H9 (cell line): ENCODE data around the gene KRT12. TPM values are rescaled to one million over a fixed set of nuclear protein-coding genes. Genes with fewer than 3 reads are reported as not detected.

Experiments used
- DNase-seq: peaks from one replicate; pipeline ENCODE4 v3.0.0-alpha.2; 2017
- H2AFZ ChIP-seq: one replicate; pipeline ENCODE4 v1.6.1; 2013; ENCODE audit warnings: mild to moderate bottlenecking, low read length, control low read depth, moderate library complexity
- H2AK5ac ChIP-seq: 2 replicates; pipeline ENCODE4 v1.6.1; 2013; ENCODE audit warnings: low read length, control low read depth, mixed read lengths; ENCODE audit not compliant: insufficient read length
- H2BK120ac ChIP-seq: one replicate; pipeline ENCODE4 v1.6.1; 2013; ENCODE audit warnings: low read depth, mild to moderate bottlenecking, low read length, control low read depth, inconsistent platforms; ENCODE audit not compliant: poor library complexity, severe bottlenecking
- H2BK12ac ChIP-seq: 2 replicates; pipeline ENCODE4 v1.6.1; 2013; ENCODE audit warnings: low read length, control low read depth, mixed read lengths, low read depth; ENCODE audit not compliant: insufficient read length
- H2BK15ac ChIP-seq: 2 replicates; pipeline ENCODE4 v1.6.1; 2013; ENCODE audit warnings: low read depth, low read length, control low read depth
- H2BK20ac ChIP-seq: one replicate; pipeline ENCODE4 v1.6.1; 2013; ENCODE audit warnings: low read depth, mild to moderate bottlenecking, low read length, control low read depth, inconsistent platforms; ENCODE audit not compliant: poor library complexity, severe bottlenecking
- H2BK5ac ChIP-seq: 2 replicates; pipeline ENCODE4 v1.6.1; 2013; ENCODE audit warnings: low read length, control low read depth, mixed read lengths; ENCODE audit not compliant: insufficient read length
- H3K14ac ChIP-seq: 2 replicates; pipeline ENCODE4 v1.6.1; 2013; ENCODE audit warnings: low read length, control low read depth; ENCODE audit not compliant: insufficient read depth
- H3K18ac ChIP-seq: 2 replicates; pipeline ENCODE4 v1.6.1; 2013; ENCODE audit warnings: low read depth, mild to moderate bottlenecking, mixed read lengths, low read length, control low read depth; ENCODE audit not compliant: insufficient read length
- H3K23ac ChIP-seq: 2 replicates; pipeline ENCODE4 v1.6.1; 2013; ENCODE audit warnings: low read length, control low read depth, mixed read lengths, low read depth; ENCODE audit not compliant: insufficient read length
- H3K23me2 ChIP-seq: 2 replicates; pipeline ENCODE4 v1.6.1; 2013; ENCODE audit warnings: low read depth, mild to moderate bottlenecking, mixed read lengths, low read length, control low read depth; ENCODE audit not compliant: insufficient read length, poor library complexity, severe bottlenecking
- H3K27ac ChIP-seq: 2 replicates; pipeline ENCODE4 v1.5.1; 2013; ENCODE audit warnings: low read length, control low read depth, mixed read lengths, low read depth; ENCODE audit not compliant: insufficient read length
- H3K27me3 ChIP-seq: 2 replicates; pipeline ENCODE4 v1.6.1; 2013; ENCODE audit warnings: low read length, control low read depth, inconsistent platforms; ENCODE audit not compliant: insufficient read depth
- H3K4ac ChIP-seq: 2 replicates; pipeline ENCODE4 v1.6.1; 2013; ENCODE audit warnings: low read depth, mild to moderate bottlenecking, control low read depth, inconsistent platforms, low read length, moderate library complexity
- H3K4me1 ChIP-seq: 2 replicates; pipeline ENCODE4 v1.6.1; 2013; ENCODE audit warnings: low read length, control low read depth, inconsistent platforms; ENCODE audit not compliant: insufficient read depth
- H3K4me2 ChIP-seq: 2 replicates; pipeline ENCODE4 v1.6.1; 2013; ENCODE audit warnings: low read length, control low read depth, mixed read lengths; ENCODE audit not compliant: insufficient read length, insufficient read depth
- H3K56ac ChIP-seq: 2 replicates; pipeline ENCODE4 v1.6.1; 2013; ENCODE audit warnings: low read depth, mild to moderate bottlenecking, mixed read lengths, low read length, control low read depth; ENCODE audit not compliant: insufficient read length
- H3K79me1 ChIP-seq: 2 replicates; pipeline ENCODE4 v1.6.1; 2013; ENCODE audit warnings: low read depth, mild to moderate bottlenecking, moderate library complexity, low read length, control low read depth, inconsistent platforms; ENCODE audit not compliant: insufficient read depth, poor library complexity, severe bottlenecking
- H3K79me2 ChIP-seq: 2 replicates; pipeline ENCODE4 v1.6.1; 2013; ENCODE audit warnings: low read length, control low read depth, inconsistent platforms; ENCODE audit not compliant: insufficient read depth
- H3K9ac ChIP-seq: 2 replicates; pipeline ENCODE4 v1.6.1; 2013; ENCODE audit warnings: low read length, control low read depth, mixed read lengths; ENCODE audit not compliant: insufficient read length; ENCODE audit errors: extremely low read depth
- H3K9me3 ChIP-seq: one replicate; pipeline ENCODE4 v1.6.1; 2013; ENCODE audit warnings: low read depth, low read length, inconsistent platforms; ENCODE audit not compliant: control insufficient read depth
- H3T11ph ChIP-seq: one replicate; pipeline ENCODE4 v1.6.1; 2013; ENCODE audit warnings: mild to moderate bottlenecking, low read length, control low read depth, inconsistent platforms
- H4K20me1 ChIP-seq: one replicate; pipeline ENCODE4 v1.6.1; 2013; ENCODE audit not compliant: control insufficient read depth, insufficient read length, insufficient read depth
- H4K5ac ChIP-seq: 2 replicates; pipeline ENCODE4 v1.6.1; 2013; ENCODE audit warnings: low read depth, mild to moderate bottlenecking, mixed read lengths, low read length, control low read depth; ENCODE audit not compliant: insufficient read length
- H4K8ac ChIP-seq: replicated peaks from 2 replicates; pipeline ENCODE4 v1.6.1; 2013; ENCODE audit warnings: low read length, control low read depth, mixed read lengths, low read depth; ENCODE audit not compliant: insufficient read length
- H4K91ac ChIP-seq: 2 replicates; pipeline ENCODE4 v1.6.1; 2013; ENCODE audit warnings: low read depth, mild to moderate bottlenecking, moderate library complexity, mixed read lengths, low read length, control low read depth; ENCODE audit not compliant: insufficient read length
- H3K27ac Mint-ChIP-seq, 3 experiments: 2 replicates in 2 of 3; 3 replicates in 1 of 3; pipeline ENCODE4 v1.8.0; 2020 to 2021; ENCODE audit warnings: mixed read lengths in 3 of 3, mild to moderate bottlenecking in 1 of 3, moderate library complexity in 1 of 3
- H3K27me3 Mint-ChIP-seq: 2 replicates; pipeline ENCODE4 v1.8.0; 2021; ENCODE audit warnings: low read depth, mild to moderate bottlenecking, moderate library complexity, mixed read lengths
- H3K36me3 Mint-ChIP-seq, 3 experiments: 2 replicates in 2 of 3; 3 replicates in 1 of 3; pipeline ENCODE4 v1.8.0; 2020 to 2021; ENCODE audit warnings: low read depth in 3 of 3, mixed read lengths in 3 of 3; ENCODE audit not compliant: insufficient read depth in 1 of 3
- H3K4me1 Mint-ChIP-seq, 2 experiments: 2 replicates each; pipeline ENCODE4 v1.8.0; 2020; ENCODE audit warnings: mixed read lengths in 2 of 2
- H3K4me3 Mint-ChIP-seq, 2 experiments: 2 replicates in 1 of 2; 3 replicates in 1 of 2; pipeline ENCODE4 v1.8.0; 2020 to 2021; ENCODE audit warnings: mild to moderate bottlenecking in 2 of 2, mixed read lengths in 2 of 2, moderate library complexity in 1 of 2
- H3K9me3 Mint-ChIP-seq, 2 experiments: 2 replicates in 1 of 2; 3 replicates in 1 of 2; pipeline ENCODE4 v1.8.0; 2020; ENCODE audit warnings: mild to moderate bottlenecking in 2 of 2, mixed read lengths in 2 of 2, moderate library complexity in 1 of 2
- CTCF ChIP-seq: fragments of 200-600 bp; sonication (generic); conservative IDR thresholded peaks from 3 replicates; pipeline ENCODE4 v1.8.0; 2021; ENCODE audit warnings: antibody characterized with exemption, mild to moderate bottlenecking
- WGBS: extraction: QIAGEN DNeasy Blood & Tissue Kit; methylation state at CpG from one replicate; pipeline ENCODE4 v1.1.7; 2013; ENCODE audit warnings: missing lambda C conversion rate, low lambda C conversion rate, mixed read lengths; ENCODE audit not compliant: insufficient read length; ENCODE audit errors: extremely low coverage; 5-methylcytosine and 5-hydroxymethylcytosine counted together
- total RNA-seq: library from RNA; stranded (reverse); gene quantifications from 2 replicates; pipeline ENCODE4 v1.2.1, GENCODE V29; 2021

The KRT12 gene
- total RNA-seq, 1 experiment from 2014 or later: not detected

GRCh38 chr17:40883626-40884334 lies 16.8 kb upstream of the KRT12 start:
- DNase-seq: no peak
- H3K9me3 Mint-ChIP-seq: no peaks in the 10 kb centered on the region
- no peak overlapping the region for H2BK5ac ChIP-seq
- no peak overlapping the region for H3K56ac ChIP-seq
- H4K20me1 ChIP-seq: no peaks in the 10 kb centered on the region
- H3K4me2 ChIP-seq: no peak overlapping the region
- H3K4me1 ChIP-seq: no peaks in the 10 kb centered on the region
- no peak overlapping the region for H3K27ac Mint-ChIP-seq
- H3K23ac ChIP-seq: no peak overlapping the region
- H2BK12ac ChIP-seq: no peak overlapping the region
- no peak overlapping the region for H2AFZ ChIP-seq
- H3K27ac ChIP-seq: no peak overlapping the region
- H3K27me3 Mint-ChIP-seq: peaks cover 3% of the 10 kb centered on the region
- H3K18ac ChIP-seq: no peak overlapping the region
- H3K4ac ChIP-seq: no peak overlapping the region
- WGBS: no CpG with 5 or more reads among the region's 7 CpGs
- H3K27me3 ChIP-seq: no peaks in the 10 kb centered on the region
- no peak overlapping the region for H4K91ac ChIP-seq
- H3T11ph ChIP-seq: no peak overlapping the region
- H3K9me3 ChIP-seq: no peaks in the 10 kb centered on the region
- no peaks in the 10 kb centered on the region for H3K79me1 ChIP-seq
- no peaks in the 10 kb centered on the region for H3K23me2 ChIP-seq
- H3K4me1 Mint-ChIP-seq: no peaks in the 10 kb centered on the region
- H3K79me2 ChIP-seq: no peaks in the 10 kb centered on the region
- TF ChIP-seq CTCF: no peak
- H2BK120ac ChIP-seq: no peak overlapping the region
- H3K36me3 Mint-ChIP-seq: no peaks in the 10 kb centered on the region
- no peak overlapping the region for H4K8ac ChIP-seq
- H2BK20ac ChIP-seq: no peak overlapping the region
- H3K9ac ChIP-seq: no peak overlapping the region
- H3K4me3 Mint-ChIP-seq: no peak overlapping the region
- no peak overlapping the region for H4K5ac ChIP-seq
- H3K14ac ChIP-seq: no peak overlapping the region
- no peak overlapping the region for H2BK15ac ChIP-seq
- no peak overlapping the region for H2AK5ac ChIP-seq
